Stimulated activated CD8-positive, alpha-beta memory T cell treated with anti-CD3 and anti-CD28 coated beads, Interleukin-4, amount 100 ng/mL, for 4 hours (primary cell): Measurements from ENCODE around the gene MYBBP1A.
"Not testable (repeated sequence)": the region's sequence is repeated elsewhere in the genome, so short reads cannot be mapped to it uniquely, and the experiment has no call there.

Experiments used
- DNase-seq, 2 donors: peaks; one replicate each; pipeline ENCODE4 v3.0.0-alpha.2; 2020; ENCODE audit warnings: low read depth in 2 of 2, low spot score in 1 of 2

The MYBBP1A gene

GRCh38 chr17:4554997-4555799 lies at the start of gene MYBBP1A:
MYBBP1A (minus strand) TSS chr17:4555384; CDS start chr17:4555324, 60 bp downstream.
- DNase-seq: peak; percentile 95

DNA sequence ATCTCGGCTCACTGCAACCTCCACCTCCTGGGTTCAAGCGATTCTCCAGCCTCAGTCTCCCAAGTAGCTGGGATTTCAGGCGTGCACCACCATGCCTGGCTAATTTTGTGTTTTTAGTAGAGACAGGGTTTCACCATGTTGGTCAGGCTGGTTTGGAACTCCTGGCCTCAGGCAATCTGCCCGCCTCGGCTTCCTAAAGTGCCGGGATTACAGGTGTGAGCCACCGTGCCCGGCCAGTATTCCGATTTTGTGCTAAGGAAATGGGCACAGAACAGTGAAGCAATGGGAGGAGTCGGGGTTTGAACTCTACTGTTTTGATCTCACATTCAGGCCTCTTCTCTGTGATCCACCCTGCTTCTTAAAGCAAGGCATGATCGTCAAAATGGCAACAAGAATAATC lies 49.6 kb upstream of the MYBBP1A start:
- DNase-seq: not testable (repeated sequence)

DNA sequence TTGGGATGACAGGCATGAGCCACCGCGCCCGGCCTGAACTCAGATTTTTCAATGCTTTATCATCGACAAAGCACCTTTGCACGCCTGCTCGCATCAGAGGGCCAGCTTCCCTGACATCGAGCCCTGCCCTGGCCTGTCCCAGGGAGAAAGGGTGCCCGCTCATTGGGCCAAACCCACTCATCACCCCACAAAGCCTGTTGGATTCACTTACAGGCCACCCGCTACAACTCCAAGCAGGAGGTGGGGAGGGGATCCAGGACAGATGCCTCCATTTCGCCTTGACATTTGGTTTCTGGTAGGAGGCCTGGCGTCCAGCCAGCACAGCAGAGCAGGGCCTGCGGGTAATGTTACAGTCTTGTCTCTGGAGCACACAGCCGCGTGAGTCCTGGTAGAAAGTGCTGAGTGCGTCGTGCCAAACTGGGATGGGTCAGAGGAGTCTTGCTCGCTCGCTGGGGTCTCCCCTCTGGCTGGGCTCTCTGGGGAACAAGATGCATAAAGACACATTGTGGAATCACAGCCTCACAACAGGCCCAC lies 49.0 kb upstream of the MYBBP1A start:
- no peak for DNase-seq

DNA sequence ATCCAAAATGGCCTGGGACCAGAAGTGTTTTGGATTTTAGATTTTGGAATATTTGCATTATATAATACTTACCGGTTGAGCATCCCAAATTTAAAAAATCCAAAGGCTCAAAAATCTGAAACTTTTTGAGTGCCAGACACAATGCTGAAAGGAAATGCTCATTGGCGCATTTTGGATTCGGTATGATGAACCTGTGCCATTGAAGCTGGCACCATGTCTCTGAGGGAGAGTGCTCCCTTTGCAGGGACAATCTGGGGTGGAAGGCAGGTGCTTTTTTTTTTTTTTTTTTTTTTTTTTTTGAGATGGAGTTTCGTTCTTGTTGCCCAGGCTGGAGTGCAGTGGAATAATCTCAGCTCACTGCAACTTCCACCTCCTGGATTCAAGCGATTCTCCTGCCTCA lies 46.9 kb upstream of the MYBBP1A start:
- DNase-seq: no peak

- no peak for DNase-seq
Observed at GRCh38 chr17:4601326-4601725, 46.1 kb upstream of the MYBBP1A start.

- no peak for DNase-seq
Observed at GRCh38 chr17:4600563-4600962, 45.4 kb upstream of the MYBBP1A start.

DNA sequence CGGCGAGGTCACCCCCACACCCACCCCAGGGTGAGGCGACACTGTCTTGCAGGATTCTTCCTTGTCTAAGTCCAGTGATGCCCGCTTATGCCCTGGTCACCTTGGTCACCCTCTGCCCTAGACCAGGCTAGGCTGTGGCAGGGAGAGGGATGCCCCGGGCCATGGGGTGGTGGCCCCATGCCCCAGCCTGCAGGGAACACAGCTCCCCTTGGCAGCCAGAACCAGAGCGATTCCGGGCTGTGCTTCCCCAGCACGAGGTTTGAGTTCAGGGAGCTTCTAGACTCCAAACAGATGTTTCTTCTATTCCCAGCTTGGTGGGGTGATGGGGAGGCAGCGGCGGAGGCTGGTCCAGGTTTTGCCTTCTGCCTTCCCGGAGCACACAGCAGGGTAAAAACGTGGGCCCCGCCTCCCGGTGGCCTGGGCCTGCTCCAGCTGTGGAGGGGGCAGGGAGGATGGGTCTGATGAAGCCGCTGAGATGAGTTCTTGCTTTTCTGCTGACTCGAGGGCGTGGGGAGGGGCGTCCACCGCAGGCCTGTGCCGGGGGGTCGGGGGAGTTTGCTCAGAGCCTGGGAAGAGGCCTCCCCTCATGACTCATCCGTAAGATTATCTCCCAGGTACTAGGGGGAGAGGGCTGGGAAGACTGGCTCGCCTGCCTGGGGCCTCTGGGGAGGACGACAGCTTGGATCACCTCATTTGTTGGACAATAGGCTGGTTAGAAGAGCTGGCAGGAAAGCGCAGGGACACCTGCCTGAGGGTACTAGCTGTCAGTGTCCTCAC lies 44.5 kb upstream of the MYBBP1A start:
- DNase-seq: no peak

GRCh38 chr17:4598776-4599504 lies 43.8 kb upstream of the MYBBP1A start:
- DNase-seq: no peak

DNA sequence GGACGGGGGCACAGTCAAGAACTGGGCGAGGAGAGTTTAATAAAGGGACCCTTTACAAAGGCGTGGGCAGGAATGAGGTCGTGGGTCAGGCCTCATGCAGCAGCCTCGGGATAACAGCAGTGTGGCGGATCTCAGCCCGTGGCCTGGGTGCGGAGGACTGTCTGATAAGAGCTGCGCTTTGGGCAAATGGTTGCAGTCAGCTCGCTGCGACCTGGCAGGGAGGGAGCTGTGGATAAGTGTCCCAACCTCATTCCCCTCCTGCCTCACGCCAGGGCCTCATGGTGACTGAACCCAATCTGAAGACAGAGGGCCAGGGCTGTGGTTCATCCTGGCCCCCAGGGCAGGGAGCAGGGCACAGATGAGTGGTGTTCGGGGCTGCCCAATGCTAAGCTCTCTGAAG lies 42.8 kb upstream of the MYBBP1A start:
- DNase-seq: no peak

- no peak for DNase-seq
Observed at GRCh38 chr17:4596636-4597380, 41.6 kb upstream of the MYBBP1A start.

DNA sequence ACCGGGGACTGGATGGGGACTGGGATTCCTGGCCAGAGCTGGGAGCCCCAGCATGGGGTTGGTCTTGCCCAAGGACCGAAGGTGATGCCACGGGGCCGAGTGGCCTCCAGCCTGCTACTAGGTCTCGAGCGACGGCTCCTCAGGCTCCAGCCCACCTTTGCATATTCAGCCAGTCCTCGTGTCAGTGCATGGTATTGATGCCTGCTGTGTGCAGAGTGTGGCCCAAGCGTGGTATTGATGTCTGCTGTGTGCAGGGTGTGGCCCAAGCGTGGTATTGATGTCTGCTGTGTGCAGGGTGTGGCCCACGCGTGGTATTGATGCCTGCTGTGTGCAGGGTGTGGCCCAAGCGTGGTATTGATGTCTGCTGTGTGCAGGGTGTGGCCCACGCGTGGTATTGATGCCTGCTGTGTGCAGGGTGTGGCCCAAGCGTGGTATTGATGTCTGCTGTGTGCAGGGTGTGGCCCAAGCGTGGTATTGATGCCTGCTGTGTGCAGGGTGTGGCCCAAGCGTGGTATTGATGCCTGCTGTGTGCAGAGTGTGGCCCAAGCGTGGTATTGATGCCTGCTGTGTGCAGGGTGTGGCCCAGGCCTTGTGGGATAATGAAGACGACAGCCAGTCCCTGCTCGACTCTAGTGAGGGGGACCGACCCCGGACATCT lies 40.6 kb upstream of the MYBBP1A start:
- not testable (repeated sequence) for DNase-seq

DNA sequence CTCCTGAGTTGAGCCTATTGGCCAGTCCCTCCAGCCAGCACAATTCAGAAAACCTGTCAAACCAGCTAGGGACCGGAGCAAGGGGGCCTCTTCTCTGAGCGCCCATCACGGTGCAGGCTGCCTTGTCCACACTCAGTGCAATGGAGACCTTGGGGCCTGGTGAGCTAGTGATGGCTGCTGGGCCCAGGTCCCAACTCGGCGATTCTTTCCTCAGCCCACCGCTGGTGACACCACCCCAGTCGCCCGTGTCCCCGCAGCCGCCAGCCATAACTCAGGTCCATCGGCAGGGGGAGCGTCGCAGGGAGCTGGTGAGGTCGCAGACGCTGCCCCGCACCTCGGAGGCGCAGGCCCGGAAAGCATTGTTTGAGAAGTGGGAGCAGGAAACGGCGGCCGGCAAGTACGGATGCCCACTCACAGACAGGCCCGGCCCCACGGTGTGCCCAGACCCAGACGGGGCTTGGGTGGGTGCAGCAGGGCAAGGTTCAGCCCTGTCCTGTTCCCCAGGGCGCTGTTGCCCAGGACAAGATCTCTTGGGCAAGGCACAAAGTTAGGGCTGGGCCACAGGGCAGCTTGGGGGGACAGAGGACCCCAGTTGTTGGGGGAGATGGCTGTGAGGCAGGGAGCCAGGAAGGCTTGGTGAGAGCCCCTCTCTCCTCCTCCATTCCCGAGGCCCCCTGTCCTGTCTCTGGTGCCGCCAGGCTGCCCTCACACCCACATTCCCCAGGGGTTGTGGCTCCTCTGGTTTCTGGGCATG lies 39.9 kb upstream of the MYBBP1A start:
- DNase-seq: no peak

- no peak for DNase-seq
Observed at GRCh38 chr17:4594406-4594805, 39.2 kb upstream of the MYBBP1A start.

DNA sequence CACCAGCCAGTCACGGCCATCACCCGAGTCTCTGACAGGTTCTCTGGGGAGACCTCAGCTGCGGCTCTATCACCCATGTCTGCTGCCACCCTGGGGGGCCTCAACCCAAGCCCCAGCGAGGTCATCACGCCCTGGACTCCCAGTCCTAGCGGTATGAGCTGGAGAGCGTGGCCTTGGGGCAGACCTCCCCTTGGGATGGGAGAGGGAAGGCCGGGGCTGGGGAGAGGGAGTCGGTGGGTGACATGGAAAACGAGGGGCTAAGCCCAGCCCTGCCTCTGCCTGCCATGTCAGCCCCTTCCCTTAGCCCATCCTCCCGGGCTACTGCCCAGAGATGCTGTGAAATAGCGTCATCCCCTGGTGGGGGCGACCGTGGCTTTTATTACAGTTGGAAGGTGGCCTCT lies 37.8 kb upstream of the MYBBP1A start:
- no peak for DNase-seq

DNA sequence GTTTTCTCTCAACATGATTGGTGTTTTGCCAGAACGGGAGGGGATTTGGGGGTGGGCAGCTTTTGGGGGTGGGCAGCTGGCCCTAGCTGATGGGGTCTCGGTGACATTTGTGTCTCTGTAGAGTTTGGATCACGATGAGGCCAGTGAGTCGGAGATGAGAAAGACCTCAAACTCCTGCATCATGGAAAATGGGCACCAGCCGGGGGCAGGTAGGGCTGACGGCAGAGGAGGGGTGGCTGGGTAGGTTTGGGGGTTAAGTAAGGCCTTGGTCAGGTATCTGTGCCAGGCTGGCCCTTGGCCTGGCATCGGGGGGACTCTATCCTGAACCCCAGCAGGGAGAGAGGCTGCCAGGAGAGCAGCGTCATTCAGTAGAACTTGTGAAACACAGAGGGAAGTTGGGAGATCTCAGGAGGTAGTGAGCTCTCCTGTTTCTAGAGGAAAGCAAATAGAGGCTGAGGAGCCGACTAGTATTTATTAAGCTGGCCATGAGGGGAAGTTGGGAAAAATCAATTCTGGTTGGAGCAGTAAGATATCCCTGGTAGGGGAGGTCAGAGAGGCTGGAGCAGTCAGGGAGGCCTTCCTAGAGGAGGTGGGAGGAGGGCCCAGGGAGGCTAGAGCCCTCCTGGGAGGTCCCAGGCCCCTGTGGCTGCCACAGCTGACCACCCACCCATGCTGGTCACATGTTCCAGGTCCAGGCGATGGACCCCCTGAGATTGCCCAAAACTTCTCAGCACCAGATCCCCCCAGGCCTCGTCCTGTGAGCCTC lies 37.2 kb upstream of the MYBBP1A start:
- no peak for DNase-seq

GRCh38 chr17:4591529-4591928 lies 36.3 kb upstream of the MYBBP1A start:
- DNase-seq: no peak

DNA sequence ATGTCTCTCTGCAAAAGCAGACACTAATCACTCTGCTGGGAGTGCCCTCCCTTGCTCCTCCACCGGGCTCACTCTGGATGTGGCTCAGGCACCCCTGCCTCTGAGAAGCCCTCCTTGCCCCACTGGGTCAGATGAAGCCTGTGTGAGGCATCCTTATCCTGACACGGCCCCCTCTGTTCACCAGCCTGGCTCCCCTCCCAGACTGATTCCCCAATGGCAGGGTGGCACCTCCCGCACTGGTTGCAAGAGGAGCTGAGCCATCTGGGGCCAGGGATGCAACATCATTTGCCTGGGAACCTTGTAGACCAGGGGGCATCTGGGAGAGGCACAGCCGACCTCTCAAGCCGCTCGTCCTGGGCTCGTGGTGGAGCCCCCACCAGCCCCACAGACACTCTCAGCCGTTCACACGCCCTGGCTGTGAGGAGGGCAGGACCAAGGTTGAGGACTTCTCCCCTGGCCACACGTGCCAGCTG lies 35.8 kb upstream of the MYBBP1A start:
- no peak for DNase-seq

- DNase-seq: not testable (repeated sequence)
Observed at GRCh38 chr17:4590042-4590441, 34.9 kb upstream of the MYBBP1A start.
